Osteoblast (primary cell): ENCODE measurements around the gene RBM26. TPM values are rescaled to one million over a fixed set of nuclear protein-coding genes. Genes with fewer than 3 reads are reported as not detected.

Experiments
- DNase-seq: peaks from one replicate; pipeline ENCODE4 v3.0.0; 2011; ENCODE audit warnings: low spot score, mixed read lengths; ENCODE audit not compliant: insufficient read length; ENCODE audit errors: missing footprints
- H2AFZ ChIP-seq: 2 replicates; pipeline ENCODE4 v1.6.0; 2011; ENCODE audit warnings: mild to moderate bottlenecking, low read length
- H3K27ac ChIP-seq: 2 replicates; pipeline ENCODE4 v1.5.1; 2011; ENCODE audit warnings: mild to moderate bottlenecking, low read depth, low read length, moderate library complexity
- H3K27me3 ChIP-seq: 2 replicates; pipeline ENCODE4 v1.6.0; 2012; ENCODE audit warnings: mild to moderate bottlenecking, control low read depth, inconsistent platforms, low read length, moderate library complexity; ENCODE audit not compliant: insufficient read depth
- H3K36me3 ChIP-seq: 2 replicates; pipeline ENCODE4 v1.5.1; 2011; ENCODE audit warnings: mild to moderate bottlenecking, low read length, control low read depth, moderate library complexity; ENCODE audit not compliant: insufficient read depth
- H3K4me1 ChIP-seq: 2 replicates; pipeline ENCODE4 v1.5.1; 2011; ENCODE audit warnings: mild to moderate bottlenecking, low read length, control low read depth, moderate library complexity; ENCODE audit not compliant: insufficient read depth
- H3K4me2 ChIP-seq: 2 replicates; pipeline ENCODE4 v1.6.0; 2011; ENCODE audit warnings: mild to moderate bottlenecking, low read length; ENCODE audit not compliant: insufficient read depth
- H3K4me3 ChIP-seq: fragments of 200-600 bp; sonication (generic); 3 replicates; pipeline ENCODE4 v1.5.1; 2012; ENCODE audit warnings: mild to moderate bottlenecking, low read length, inconsistent platforms; ENCODE audit not compliant: insufficient read depth
- H3K79me2 ChIP-seq: 2 replicates; pipeline ENCODE4 v1.6.0; 2012; ENCODE audit warnings: mild to moderate bottlenecking, low read length, control low read depth, inconsistent platforms; ENCODE audit not compliant: insufficient read depth
- H3K9me3 ChIP-seq: 2 replicates; pipeline ENCODE4 v1.5.1; 2011; ENCODE audit warnings: low read depth, low read length, control low read depth
- H4K20me1 ChIP-seq: 2 replicates; pipeline ENCODE4 v1.6.0; 2012; ENCODE audit warnings: mild to moderate bottlenecking, low read length, control low read depth; ENCODE audit not compliant: insufficient read depth
- CTCF ChIP-seq: IDR thresholded peaks from 2 replicates; pipeline ENCODE4 v1.5.1; 2011; ENCODE audit warnings: mild to moderate bottlenecking, low read depth, low read length, moderate library complexity; ENCODE audit errors: extremely low read depth
- total RNA-seq: library from RNA; depleted of rRNA; stranded (reverse); fragments of >200 nt; gene quantifications from 2 replicates; pipeline ENCODE4 v1.2.3, GENCODE V29; 2012

Gene RBM26
- total RNA-seq, 1 donor = 35.5 TPM

GRCh38 chr13:79338343-79338742 lies 67.7 kb downstream of the RBM26 start:
- no peaks in the 10 kb centered on the region for H4K20me1 ChIP-seq
- H3K4me3 ChIP-seq = no peak overlapping the region
- H3K4me2 ChIP-seq = no peak overlapping the region
- TF ChIP-seq CTCF = no peak
- peaks cover 49% of the 10 kb centered on the region for H3K36me3 ChIP-seq
- H3K9me3 ChIP-seq = no peaks in the 10 kb centered on the region
- no peaks in the 10 kb centered on the region for H3K27me3 ChIP-seq
- no peaks in the 10 kb centered on the region for H3K4me1 ChIP-seq
- no peak overlapping the region for H2AFZ ChIP-seq
- DNase-seq = no peak
- H3K27ac ChIP-seq = no peak overlapping the region
- no peaks in the 10 kb centered on the region for H3K79me2 ChIP-seq

GRCh38 chr13:79336966-79337365 lies 69.1 kb downstream of the RBM26 start:
- no peak for DNase-seq
- H4K20me1 ChIP-seq = no peaks in the 10 kb centered on the region
- no peak overlapping the region for H3K4me3 ChIP-seq
- no peaks in the 10 kb centered on the region for H3K4me1 ChIP-seq
- H3K36me3 ChIP-seq = peaks cover 40% of the 10 kb centered on the region
- no peaks in the 10 kb centered on the region for H3K27me3 ChIP-seq
- TF ChIP-seq CTCF = no peak
- H3K4me2 ChIP-seq = no peak overlapping the region
- no peaks in the 10 kb centered on the region for H3K9me3 ChIP-seq
- no peak overlapping the region for H3K27ac ChIP-seq
- no peak overlapping the region for H2AFZ ChIP-seq
- H3K79me2 ChIP-seq = no peaks in the 10 kb centered on the region

- Histone ChIP-seq H3K27ac (no peak overlapping the region), H3K4me2 (no peak overlapping the region), H2AFZ (no peak overlapping the region), H3K36me3 (no peaks in the 10 kb centered on the region), H4K20me1 (no peaks in the 10 kb centered on the region), H3K27me3 (no peaks in the 10 kb centered on the region), H3K79me2 (no peaks in the 10 kb centered on the region), H3K9me3 (no peaks in the 10 kb centered on the region), H3K4me1 (no peaks in the 10 kb centered on the region), H3K4me3 (no peak overlapping the region)
- no peak for DNase-seq
- no peak for TF ChIP-seq CTCF
These were observed 77.5 kb downstream of the RBM26 start for GRCh38 chr13:79328510-79328909.

GRCh38 chr13:79320433-79320832 lies 85.6 kb downstream of the RBM26 start:
- Histone ChIP-seq H3K4me3 (no peak overlapping the region), H3K27me3 (no peaks in the 10 kb centered on the region)
- TF ChIP-seq CTCF = no peak

More at GRCh38 chr13:79320433-79320832, 85.6 kb downstream of the RBM26 start:
- no peaks in the 10 kb centered on the region for H3K9me3 ChIP-seq
- H3K36me3 ChIP-seq = peaks cover 13% of the 10 kb centered on the region
- no peaks in the 10 kb centered on the region for H4K20me1 ChIP-seq
- H3K79me2 ChIP-seq = no peaks in the 10 kb centered on the region
- DNase-seq = no peak
- no peak overlapping the region for H3K4me2 ChIP-seq
- no peaks in the 10 kb centered on the region for H3K4me1 ChIP-seq
- no peak overlapping the region for H3K27ac ChIP-seq
- H2AFZ ChIP-seq = no peak overlapping the region
